ENCODE data around the gene DYNLT4. TPM values are rescaled to one million over a fixed set of nuclear protein-coding genes. Genes with fewer than 3 reads are reported as not detected.

Gene DYNLT4
- total and polyA plus RNA-seq, 8 donors: 0.53 to 1.6 (median 0.93) TPM; not detected in 1

- Histone ChIP-seq H3K27me3 (no peaks in the 10 kb centered on the region), H3K36me3 (no peaks in the 10 kb centered on the region), H3K27ac (no peak overlapping the region), H3K9me3 (no peaks in the 10 kb centered on the region), H3K4me1 (peaks cover 11 to 46% of the 10 kb centered on the region in 2 donors), H3K4me3 (no peak overlapping the region)
- intact Hi-C loops (cut with DNase I): no loop called here
- TF ChIP-seq, protein P1, sequence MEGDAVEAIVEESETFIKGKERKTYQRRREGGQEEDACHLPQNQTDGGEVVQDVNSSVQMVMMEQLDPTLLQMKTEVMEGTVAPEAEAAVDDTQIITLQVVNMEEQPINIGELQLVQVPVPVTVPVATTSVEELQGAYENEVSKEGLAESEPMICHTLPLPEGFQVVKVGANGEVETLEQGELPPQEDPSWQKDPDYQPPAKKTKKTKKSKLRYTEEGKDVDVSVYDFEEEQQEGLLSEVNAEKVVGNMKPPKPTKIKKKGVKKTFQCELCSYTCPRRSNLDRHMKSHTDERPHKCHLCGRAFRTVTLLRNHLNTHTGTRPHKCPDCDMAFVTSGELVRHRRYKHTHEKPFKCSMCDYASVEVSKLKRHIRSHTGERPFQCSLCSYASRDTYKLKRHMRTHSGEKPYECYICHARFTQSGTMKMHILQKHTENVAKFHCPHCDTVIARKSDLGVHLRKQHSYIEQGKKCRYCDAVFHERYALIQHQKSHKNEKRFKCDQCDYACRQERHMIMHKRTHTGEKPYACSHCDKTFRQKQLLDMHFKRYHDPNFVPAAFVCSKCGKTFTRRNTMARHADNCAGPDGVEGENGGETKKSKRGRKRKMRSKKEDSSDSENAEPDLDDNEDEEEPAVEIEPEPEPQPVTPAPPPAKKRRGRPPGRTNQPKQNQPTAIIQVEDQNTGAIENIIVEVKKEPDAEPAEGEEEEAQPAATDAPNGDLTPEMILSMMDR (IDR thresholded peaks at IDR 0.05): no peak
- no peak for DNase-seq
- ATAC-seq: no peak
Measured at GRCh38 chr1:44834328-44834727, 27.2 kb upstream of the DYNLT4 start.

DNA sequence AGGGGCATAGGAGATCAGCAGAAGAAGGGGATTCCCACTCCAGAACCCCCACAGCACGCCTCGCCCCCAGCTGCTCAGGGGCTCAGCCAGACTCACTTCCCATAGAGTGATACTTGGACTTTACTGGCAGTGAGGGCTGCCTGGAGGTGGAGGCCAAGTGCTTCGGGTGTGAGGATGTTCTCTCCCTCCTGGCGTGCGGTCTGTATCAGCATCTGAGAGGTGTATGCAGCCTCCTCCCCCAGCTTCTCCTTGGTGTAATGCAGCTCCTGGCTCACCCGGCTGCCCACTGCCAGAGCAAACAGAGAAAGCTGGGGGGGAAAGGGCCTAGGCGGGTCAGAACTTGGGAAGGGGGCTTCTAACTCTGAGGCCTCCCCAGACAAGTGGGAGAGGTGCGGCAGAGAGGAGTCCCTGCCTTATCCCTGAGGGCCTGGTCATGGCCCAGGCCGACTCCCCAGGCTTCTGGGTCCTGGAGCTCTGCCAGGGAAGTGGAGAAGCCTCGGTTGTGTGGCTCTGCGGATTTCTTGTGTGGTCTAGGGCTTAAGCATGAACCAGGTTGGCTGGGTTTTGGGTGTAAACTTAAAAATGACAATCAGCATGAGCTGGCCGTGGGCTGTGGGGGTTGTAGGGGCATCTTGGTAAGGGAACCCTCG, 25.0 kb upstream of the DYNLT4 start:
- TF ChIP-seq, protein P1 (IDR thresholded peaks at IDR 0.05): no peak
- H3K27ac ChIP-seq: no peak overlapping the region
- H3K36me3 ChIP-seq: no peaks in the 10 kb centered on the region
- H3K27me3 ChIP-seq: no peaks in the 10 kb centered on the region
- no peak for ATAC-seq
- H3K4me3 ChIP-seq: no peak overlapping the region
- intact Hi-C loops (cut with DNase I): no loop called here
- peaks cover 11 to 50% of the 10 kb centered on the region in 2 donors for H3K4me1 ChIP-seq
- no peaks in the 10 kb centered on the region for H3K9me3 ChIP-seq
- DNase-seq: no peak

GRCh38 chr1:44831516-44831915, 24.4 kb upstream of the DYNLT4 start:
- peak in 1 of 4 donors; percentile 36 for DNase-seq
- H3K9me3 ChIP-seq: no peaks in the 10 kb centered on the region
- no peaks in the 10 kb centered on the region for H3K36me3 ChIP-seq
- intact Hi-C loops (cut with DNase I): no loop called here
- H3K27ac ChIP-seq: no peak overlapping the region
- peaks cover 11 to 57% of the 10 kb centered on the region in 2 donors for H3K4me1 ChIP-seq
- TF ChIP-seq, protein P1 (IDR thresholded peaks at IDR 0.05): no peak
- ATAC-seq: no peak
- H3K4me3 ChIP-seq: no peak overlapping the region
- no peaks in the 10 kb centered on the region for H3K27me3 ChIP-seq

- ATAC-seq (no peak), DNase-seq (peak in 1 of 4 donors; percentile 21)
- Histone ChIP-seq H3K27me3 (no peaks in the 10 kb centered on the region), H3K9me3 (no peaks in the 10 kb centered on the region), H3K36me3 (no peaks in the 10 kb centered on the region), H3K4me3 (no peak overlapping the region), H3K27ac (no peak overlapping the region), H3K4me1 (peaks cover 8 to 59% of the 10 kb centered on the region in 2 donors)
- TF ChIP-seq, protein P1 (IDR thresholded peaks at IDR 0.05): no peak
- intact Hi-C loops (cut with DNase I): no loop called here
Measured at GRCh38 chr1:44830900-44831304, 23.8 kb upstream of the DYNLT4 start.

DNA sequence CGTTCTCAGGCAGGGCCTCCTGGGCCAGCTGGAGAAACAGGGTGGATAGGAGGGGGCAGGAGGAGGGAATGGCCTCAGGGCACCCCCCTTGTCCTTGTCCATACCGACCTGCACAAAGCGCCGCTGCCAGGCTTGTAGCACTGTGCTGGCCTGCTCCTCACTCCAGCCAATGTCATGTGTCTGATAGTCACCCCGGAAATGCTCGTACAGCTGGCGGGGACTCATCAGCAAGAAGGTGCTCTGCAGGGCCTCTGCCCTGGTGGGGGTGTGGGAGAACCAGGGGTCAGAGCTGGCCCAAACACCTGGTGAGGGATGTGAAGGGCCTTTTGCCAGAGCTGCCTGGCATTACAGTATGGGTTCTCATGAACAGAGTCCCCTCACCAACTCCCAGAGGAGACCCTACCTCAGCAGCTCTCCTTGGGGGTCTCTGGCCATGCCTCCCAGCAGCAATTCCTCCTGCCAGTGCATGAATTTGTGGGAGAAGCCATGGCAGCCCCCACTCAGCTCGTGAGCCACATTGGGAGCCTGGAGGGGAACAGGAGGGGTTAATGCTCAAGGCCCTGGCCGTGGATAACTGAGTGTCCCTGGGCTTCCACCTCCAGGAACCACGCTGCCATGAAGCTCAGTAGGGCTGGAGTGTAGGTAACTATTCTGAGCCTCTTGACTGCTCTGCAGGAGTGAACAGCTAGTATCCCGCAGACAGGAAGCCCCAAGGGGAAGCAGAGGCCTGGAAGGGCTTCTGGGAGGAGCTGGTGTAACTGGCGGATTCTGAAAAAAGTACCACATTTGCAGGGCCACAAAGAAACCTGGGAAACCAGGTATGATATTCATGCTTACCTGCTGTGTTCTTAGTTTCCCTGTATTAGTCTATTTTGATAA, 22.6 kb upstream of the DYNLT4 start:
- H3K4me1 ChIP-seq: peaks cover 5 to 57% of the 10 kb centered on the region in 2 donors
- H3K36me3 ChIP-seq: no peaks in the 10 kb centered on the region
- no peaks in the 10 kb centered on the region for H3K9me3 ChIP-seq
- TF ChIP-seq, protein P1 (IDR thresholded peaks at IDR 0.05): no peak
- H3K4me3 ChIP-seq: no peak overlapping the region
- intact Hi-C loops (cut with DNase I): no loop called here
- H3K27ac ChIP-seq: no peak overlapping the region
- ATAC-seq (no peak), DNase-seq (peak in 1 of 4 donors; percentile 25)
- no peaks in the 10 kb centered on the region for H3K27me3 ChIP-seq

Measured in left lung (tissue), 10 donors.